Activated CD4-positive, CD25-positive, alpha-beta regulatory T cell (primary cell): ENCODE data around the gene CACNA1H.
"Not testable (repeated sequence)": the region's sequence is repeated elsewhere in the genome, so short reads cannot be mapped to it uniquely, and the experiment has no call there.

Experiments
- DNase-seq, 4 experiments: peaks; one replicate each; lab custom pipeline; 2025; lab: John Stamatoyannopoulos, UW

The CACNA1H gene

DNA sequence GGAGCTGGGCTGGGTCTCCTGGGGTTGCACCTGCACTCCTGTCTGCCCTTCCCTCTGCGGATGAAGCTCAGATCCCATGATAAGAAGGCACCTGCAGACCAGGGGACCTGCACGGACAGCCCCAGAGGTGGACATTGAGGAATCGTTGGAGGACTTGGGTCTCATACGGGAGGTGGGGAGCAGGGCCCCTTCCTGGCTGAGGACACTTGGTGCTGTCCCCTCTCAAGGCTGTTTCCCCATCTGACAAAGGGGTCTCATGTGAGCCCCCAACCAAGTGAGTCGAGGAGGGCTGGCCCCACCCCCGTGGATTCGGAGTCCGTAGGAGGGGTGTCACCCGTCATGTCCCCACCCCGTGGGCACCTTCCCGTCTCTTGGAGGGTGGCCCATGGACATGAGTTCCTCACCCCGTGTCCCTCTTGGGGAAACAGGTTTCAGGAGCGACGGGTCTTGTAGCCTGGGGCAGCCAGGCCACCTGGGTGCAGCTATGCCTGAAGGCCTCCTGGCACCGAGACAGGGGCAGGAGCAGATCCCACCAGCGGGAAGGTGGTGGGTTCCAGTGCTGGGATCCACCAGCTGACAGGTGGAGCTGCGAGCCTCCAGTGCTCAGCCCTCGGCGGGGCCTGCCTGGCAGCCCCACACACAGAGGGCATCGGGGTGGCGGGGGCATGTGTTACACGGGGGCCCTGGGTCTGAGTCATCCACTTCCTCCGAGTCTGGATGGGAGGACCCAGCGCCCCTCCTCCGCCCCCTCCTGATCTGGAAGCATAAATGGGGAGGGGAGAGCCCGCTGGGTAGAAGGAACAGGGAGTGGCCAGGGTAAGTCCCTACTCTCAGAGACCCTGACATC, 102.6 kb downstream of the CACNA1H start, which contains the start of gene TPSD1:
Gene TPSD1 (plus strand): TSS at position 794 of the 847 bp plus-strand sequence. CDS start 212 bp downstream, outside the sequence.
- not testable (repeated sequence) for DNase-seq

- not testable (repeated sequence) for DNase-seq
Measured at GRCh38 chr16:1256296-1256873, 103.5 kb downstream of the CACNA1H start.

- no peak for DNase-seq
Measured at GRCh38 chr16:1256874-1257322, 104.0 kb downstream of the CACNA1H start.

GRCh38 chr16:1257561-1258224, 104.8 kb downstream of the CACNA1H start:
- DNase-seq: no peak

- no peak for DNase-seq
Measured at GRCh38 chr16:1258225-1258600, 105.3 kb downstream of the CACNA1H start.

- DNase-seq: no peak
Measured at GRCh38 chr16:1258906-1259759, 106.2 kb downstream of the CACNA1H start.

GRCh38 chr16:1259760-1260068, 106.8 kb downstream of the CACNA1H start:
- DNase-seq: no peak

DNA sequence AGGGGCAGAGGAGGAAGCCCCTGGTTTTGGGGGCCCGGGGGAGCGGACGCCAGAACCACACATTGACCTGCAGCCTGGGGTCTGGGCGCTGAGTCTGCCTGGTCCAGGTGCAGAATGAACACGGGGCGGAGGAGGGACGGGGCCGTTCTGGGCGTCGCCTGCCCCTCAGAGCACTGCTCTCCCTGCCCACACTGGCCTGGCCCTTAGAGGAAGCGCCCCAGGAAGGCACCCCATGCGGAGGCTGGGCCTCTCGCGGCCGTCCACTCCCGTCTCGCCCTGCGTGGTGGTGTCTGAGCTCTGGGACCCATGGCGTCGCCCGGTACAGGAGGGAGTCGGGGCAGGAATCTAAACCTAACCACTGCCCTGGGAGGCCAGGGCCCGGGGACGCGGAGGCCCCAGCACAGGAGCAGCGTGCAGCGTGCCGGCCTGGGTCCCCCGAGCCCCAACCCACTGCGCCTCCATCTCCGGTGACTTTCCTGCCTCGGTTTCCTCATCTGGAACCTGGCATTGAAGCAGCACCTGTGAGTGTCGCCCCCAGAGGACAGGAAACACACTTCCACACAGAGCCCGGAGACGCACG, 107.3 kb downstream of the CACNA1H start:
- no peak for DNase-seq

GRCh38 chr16:1261131-1261892, 108.4 kb downstream of the CACNA1H start:
- no peak for DNase-seq

DNA sequence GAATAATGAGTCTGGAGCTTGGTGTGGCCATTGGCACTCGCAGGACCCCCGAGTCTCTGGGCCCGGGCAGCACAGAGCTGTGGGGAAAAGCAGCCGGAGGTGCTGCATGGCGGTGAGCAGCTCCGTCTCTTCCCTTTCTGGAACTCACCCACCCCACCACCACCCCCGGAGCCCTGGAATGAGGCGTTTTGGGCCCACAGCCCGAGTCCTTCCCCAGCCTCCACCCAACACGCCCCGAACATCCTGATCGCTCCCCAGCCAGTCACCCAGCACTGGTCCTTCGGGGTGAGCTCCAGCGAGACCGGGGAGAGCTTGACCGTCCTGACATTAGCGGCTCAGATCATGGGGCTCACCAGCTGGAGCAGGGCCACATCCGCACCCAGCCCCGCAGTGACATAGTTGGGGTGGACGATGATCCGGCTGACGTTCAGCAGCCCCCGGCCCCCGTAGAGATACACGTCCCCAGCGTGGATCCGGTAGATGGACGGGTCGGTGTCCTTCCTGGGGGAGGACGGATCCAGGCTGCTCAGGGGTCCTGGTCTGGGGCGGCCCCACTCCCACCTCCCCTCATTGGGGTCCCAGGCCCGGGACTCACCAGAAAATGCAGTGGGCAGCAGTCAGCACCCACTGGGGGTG, 109.4 kb downstream of the CACNA1H start:
- DNase-seq: no peak

- no peak for DNase-seq
Measured at GRCh38 chr16:1262846-1263221, 109.9 kb downstream of the CACNA1H start.

DNA sequence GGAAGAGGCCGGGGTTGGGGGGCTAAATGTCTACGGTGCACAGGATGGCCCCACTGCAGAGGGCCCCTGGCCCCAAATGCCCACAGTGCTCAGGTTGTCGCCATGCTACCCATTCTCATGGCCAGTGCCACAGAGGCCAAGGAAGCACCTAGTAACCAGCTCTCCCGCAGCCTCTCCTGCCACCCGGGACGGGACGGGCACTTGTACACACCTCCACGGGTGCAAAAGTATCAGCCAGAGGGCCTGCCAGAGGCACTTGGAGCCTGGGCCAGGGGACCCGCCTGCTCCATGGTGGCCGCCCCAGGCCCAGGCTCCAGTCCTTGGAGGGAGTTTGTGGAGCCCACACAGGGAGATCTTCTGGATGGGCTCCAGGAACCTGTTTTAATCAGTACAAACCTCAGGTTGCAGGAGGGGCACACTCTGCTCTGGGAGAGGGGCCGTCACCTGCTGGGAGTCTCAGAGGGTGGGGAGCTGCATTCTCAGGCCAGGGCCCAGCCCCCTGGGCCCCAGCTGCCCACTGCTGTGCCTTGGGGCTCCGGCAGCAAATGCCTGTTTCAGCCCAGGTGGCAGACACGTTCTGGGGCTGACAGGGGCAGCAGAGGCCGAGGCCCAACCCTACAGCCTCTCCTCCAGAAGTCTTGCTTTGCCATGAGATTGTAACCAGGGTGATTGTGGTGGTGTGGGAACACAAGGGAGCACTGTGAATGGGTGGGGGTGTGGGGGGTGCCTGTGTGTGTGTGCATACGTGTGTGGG, 110.9 kb downstream of the CACNA1H start:
- no peak for DNase-seq

GRCh38 chr16:1264345-1265089, 111.6 kb downstream of the CACNA1H start:
- DNase-seq: no peak

DNA sequence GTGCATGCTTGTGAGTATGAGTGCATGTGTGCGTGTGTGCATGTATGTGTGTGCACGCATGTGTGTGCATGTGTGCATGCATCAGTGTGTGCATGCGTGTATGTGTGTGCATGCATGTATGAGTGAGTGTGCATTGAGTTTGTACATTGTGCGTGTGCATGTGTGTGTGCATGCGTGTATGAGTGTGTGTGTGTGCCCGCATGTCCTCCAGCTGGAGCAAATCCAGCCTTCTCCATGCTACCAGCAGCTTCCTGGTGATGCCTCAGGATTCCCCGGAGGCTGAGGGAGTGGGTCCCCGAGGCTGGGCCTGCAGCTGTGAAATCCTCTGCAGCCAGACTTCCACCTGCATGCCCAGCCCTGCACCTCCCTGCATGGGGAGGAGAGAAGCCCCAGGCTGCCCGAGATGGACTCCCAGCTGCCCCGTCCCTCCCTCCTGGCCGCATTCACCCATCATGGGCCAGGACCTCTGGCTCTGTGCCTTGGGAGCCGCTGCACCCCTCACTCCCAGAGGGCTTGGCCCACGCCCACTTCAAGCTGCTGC, 112.3 kb downstream of the CACNA1H start:
- no peak for DNase-seq

DNA sequence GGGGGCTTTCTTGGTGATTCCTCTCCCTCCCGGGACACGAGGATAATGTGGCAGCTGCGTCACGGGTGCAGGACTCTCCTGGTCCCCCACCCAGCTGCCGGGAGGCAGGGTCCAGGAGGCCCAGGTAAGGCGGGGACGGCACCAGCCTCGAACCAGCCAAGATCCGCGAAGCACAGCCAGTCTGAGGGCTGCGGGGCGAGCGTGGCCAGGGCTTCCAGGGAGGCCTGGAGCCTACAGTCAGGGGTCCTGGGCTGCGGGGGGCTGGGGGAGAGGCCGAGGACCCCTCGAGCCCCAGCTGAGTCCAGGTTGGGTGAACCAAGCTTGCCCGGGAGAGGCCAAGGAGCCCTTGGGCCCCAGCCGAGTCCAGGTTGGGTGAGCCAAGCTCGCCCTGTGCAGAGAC, 112.9 kb downstream of the CACNA1H start:
- DNase-seq: no peak

GRCh38 chr16:1269418-1269817, 116.5 kb downstream of the CACNA1H start:
- not testable (repeated sequence) for DNase-seq

DNA sequence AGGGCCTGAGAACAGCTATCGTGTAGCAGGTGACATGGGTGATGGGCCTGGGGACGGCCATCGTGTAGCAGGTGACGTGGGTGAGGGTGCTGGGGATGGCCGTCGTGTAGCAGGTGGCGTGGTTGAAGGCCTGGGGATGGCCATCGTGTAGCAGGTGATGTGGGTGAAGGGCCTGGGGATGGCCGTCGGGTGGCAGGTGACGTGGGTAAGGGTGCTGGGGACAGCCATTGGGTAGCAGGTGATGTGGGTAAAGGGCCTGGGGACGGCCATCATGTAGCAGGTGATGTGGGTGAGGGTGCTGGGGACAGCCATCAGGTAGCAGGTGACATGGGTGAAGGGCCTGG, 118.4 kb downstream of the CACNA1H start:
- no peak for DNase-seq
